Mesendoderm (in vitro differentiated cells): ENCODE data around the gene SHROOM3.

Experiments used
- DNase-seq: peaks from one replicate; pipeline ENCODE4 v3.0.0; 2013
- H2AK5ac ChIP-seq: 2 replicates; pipeline ENCODE4 v1.6.1; 2013; ENCODE audit warnings: low read length, inconsistent platforms
- H2BK120ac ChIP-seq: 2 replicates; pipeline ENCODE4 v1.6.1; 2013; ENCODE audit warnings: low read depth, mild to moderate bottlenecking, low read length, moderate library complexity, mixed read lengths
- H2BK15ac ChIP-seq: replicated peaks from 2 replicates; pipeline ENCODE4 v1.6.1; 2013; ENCODE audit warnings: low read depth, mild to moderate bottlenecking, moderate library complexity
- H2BK5ac ChIP-seq: 2 replicates; pipeline ENCODE4 v1.6.1; 2013; ENCODE audit warnings: low read length, inconsistent platforms
- H3K18ac ChIP-seq: 2 replicates; pipeline ENCODE4 v1.6.1; 2013; ENCODE audit warnings: mild to moderate bottlenecking, low read length, mixed read lengths
- H3K23ac ChIP-seq: one replicate; pipeline ENCODE4 v1.6.1; 2013; ENCODE audit warnings: low read length
- H3K27ac ChIP-seq: 2 replicates; pipeline ENCODE4 v1.5.1; 2013; ENCODE audit warnings: low read depth, mild to moderate bottlenecking, inconsistent platforms, low read length, moderate library complexity
- H3K27me3 ChIP-seq: 2 replicates; pipeline ENCODE4 v1.6.1; 2013; ENCODE audit warnings: low read length, control low read depth, mild to moderate bottlenecking, inconsistent platforms; ENCODE audit not compliant: insufficient read depth, poor library complexity
- H3K36me3 ChIP-seq: 2 replicates; pipeline ENCODE4 v1.6.1; 2013; ENCODE audit warnings: low read length, inconsistent platforms; ENCODE audit not compliant: control insufficient read depth, insufficient read depth
- H3K4ac ChIP-seq: one replicate; pipeline ENCODE4 v1.6.1; 2013; ENCODE audit warnings: low read depth, mild to moderate bottlenecking, low read length, moderate library complexity
- H3K4me1 ChIP-seq: 2 replicates; pipeline ENCODE4 v1.6.1; 2013; ENCODE audit warnings: low read depth, low read length, inconsistent platforms; ENCODE audit not compliant: control insufficient read depth
- H3K4me2 ChIP-seq: 2 replicates; pipeline ENCODE4 v1.6.1; 2013; ENCODE audit warnings: low read length
- H3K4me3 ChIP-seq: 2 replicates; pipeline ENCODE4 v1.5.1; 2013; ENCODE audit warnings: mild to moderate bottlenecking, low read length
- H3K56ac ChIP-seq: one replicate; pipeline ENCODE4 v1.6.1; 2013; ENCODE audit warnings: low read length
- H3K79me1 ChIP-seq: 2 replicates; pipeline ENCODE4 v1.6.1; 2013; ENCODE audit warnings: low read length, inconsistent platforms
- H3K79me2 ChIP-seq: 2 replicates; pipeline ENCODE4 v1.6.1; 2013; ENCODE audit warnings: mild to moderate bottlenecking, low read length; ENCODE audit not compliant: control insufficient read depth, insufficient read depth
- H3K9ac ChIP-seq: 2 replicates; pipeline ENCODE4 v1.6.1; 2013; ENCODE audit warnings: low read length, inconsistent platforms
- H4K5ac ChIP-seq: one replicate; pipeline ENCODE4 v1.6.1; 2013; ENCODE audit warnings: low read length
- H4K8ac ChIP-seq: one replicate; pipeline ENCODE4 v1.6.1; 2013; ENCODE audit warnings: low read depth, mild to moderate bottlenecking, control low read depth, low read length, moderate library complexity
- WGBS: extraction: QIAGEN DNeasy Blood & Tissue Kit; methylation state at CpG from one replicate; pipeline ENCODE4 v1.1.7; 2013; ENCODE audit warnings: low lambda C conversion rate, missing lambda C conversion rate; ENCODE audit not compliant: insufficient coverage; ENCODE audit errors: extremely low coverage; 5-methylcytosine and 5-hydroxymethylcytosine counted together

The SHROOM3 gene

GRCh38 chr4:76787898-76788297 is 352.9 kb downstream of the SHROOM3 start:
- no peak overlapping the region for H2AK5ac ChIP-seq
- H3K18ac ChIP-seq, result no peak overlapping the region
- H3K9ac ChIP-seq, result no peak overlapping the region
- no peak overlapping the region for H3K4me2 ChIP-seq
- H3K56ac ChIP-seq, result no peak overlapping the region
- no peak overlapping the region for H2BK15ac ChIP-seq
- H4K8ac ChIP-seq, result no peak overlapping the region
- H3K79me1 ChIP-seq, result peaks cover 6% of the 10 kb centered on the region
- H3K36me3 ChIP-seq, result no peaks in the 10 kb centered on the region
- no peaks in the 10 kb centered on the region for H3K27me3 ChIP-seq
- H4K5ac ChIP-seq, result no peak overlapping the region
- no peak overlapping the region for H2BK5ac ChIP-seq
- DNase-seq, result no peak
- WGBS, result no CpG with 5 or more reads among the region's 1 CpG
- no peaks in the 10 kb centered on the region for H3K4me1 ChIP-seq
- no peak overlapping the region for H3K4ac ChIP-seq
- H2BK120ac ChIP-seq, result no peak overlapping the region
- peaks cover 1% of the 10 kb centered on the region for H3K79me2 ChIP-seq
- no peak overlapping the region for H3K27ac ChIP-seq
- no peak overlapping the region for H3K4me3 ChIP-seq
- H3K23ac ChIP-seq, result no peak overlapping the region

- Histone ChIP-seq H2BK5ac (no peak overlapping the region), H2AK5ac (no peak overlapping the region), H4K5ac (no peak overlapping the region), H4K8ac (no peak overlapping the region), H3K23ac (no peak overlapping the region), H3K27ac (no peak overlapping the region), H3K18ac (no peak overlapping the region), H2BK15ac (no peak overlapping the region), H3K4ac (no peak overlapping the region), H3K56ac (no peak overlapping the region), H3K79me2 (peaks cover 1% of the 10 kb centered on the region), H3K79me1 (peaks cover 6% of the 10 kb centered on the region), H3K4me3 (no peak overlapping the region), H3K27me3 (no peaks in the 10 kb centered on the region), H3K4me1 (no peaks in the 10 kb centered on the region), H2BK120ac (no peak overlapping the region), H3K36me3 (no peaks in the 10 kb centered on the region), H3K4me2 (no peak overlapping the region), H3K9ac (no peak overlapping the region)
- DNase-seq, result no peak
- no CpG with 5 or more reads among the region's 1 CpG for WGBS
Observed at GRCh38 chr4:76790377-76790776, 355.3 kb downstream of the SHROOM3 start.

DNA sequence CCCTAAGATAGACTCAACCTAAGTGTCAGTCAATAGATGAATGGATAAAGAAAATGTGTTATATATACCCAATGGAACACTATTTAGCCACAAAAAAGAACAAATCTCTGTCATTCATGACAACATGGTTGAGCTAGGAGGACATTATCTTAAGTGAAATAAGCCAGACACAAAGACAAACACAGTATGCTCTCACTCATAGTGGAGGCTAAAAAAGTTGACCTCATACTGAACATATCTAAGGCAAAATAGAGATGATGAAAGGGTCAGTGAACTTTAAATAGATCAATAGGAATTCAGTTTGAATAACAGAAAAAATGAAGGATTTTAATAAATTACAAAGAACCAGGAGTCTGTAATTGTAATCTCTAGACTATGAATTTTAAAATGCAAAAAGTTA is 356.4 kb downstream of the SHROOM3 start:
- H3K56ac ChIP-seq, result no peak overlapping the region
- H3K4me2 ChIP-seq, result no peak overlapping the region
- no peaks in the 10 kb centered on the region for H3K36me3 ChIP-seq
- H4K5ac ChIP-seq, result no peak overlapping the region
- H2BK120ac ChIP-seq, result no peak overlapping the region
- no peak for DNase-seq
- no peak overlapping the region for H3K23ac ChIP-seq
- H3K27me3 ChIP-seq, result no peaks in the 10 kb centered on the region
- H3K4me3 ChIP-seq, result no peak overlapping the region
- no peak overlapping the region for H4K8ac ChIP-seq
- H2BK15ac ChIP-seq, result no peak overlapping the region
- H3K9ac ChIP-seq, result no peak overlapping the region
- H3K4me1 ChIP-seq, result no peaks in the 10 kb centered on the region
- H3K27ac ChIP-seq, result no peak overlapping the region
- no peak overlapping the region for H2BK5ac ChIP-seq
- H3K79me1 ChIP-seq, result peaks cover 6% of the 10 kb centered on the region
- no peak overlapping the region for H3K4ac ChIP-seq
- no peak overlapping the region for H2AK5ac ChIP-seq
- no peak overlapping the region for H3K18ac ChIP-seq
- H3K79me2 ChIP-seq, result peaks cover 1% of the 10 kb centered on the region

- H2BK120ac ChIP-seq, result no peak overlapping the region
- H4K8ac ChIP-seq, result no peak overlapping the region
- H2AK5ac ChIP-seq, result no peak overlapping the region
- no peaks in the 10 kb centered on the region for H3K4me1 ChIP-seq
- no peak overlapping the region for H3K23ac ChIP-seq
- no peak overlapping the region for H4K5ac ChIP-seq
- H3K18ac ChIP-seq, result no peak overlapping the region
- H2BK5ac ChIP-seq, result no peak overlapping the region
- H3K4ac ChIP-seq, result no peak overlapping the region
- H3K56ac ChIP-seq, result no peak overlapping the region
- H3K79me2 ChIP-seq, result no peaks in the 10 kb centered on the region
- DNase-seq, result no peak
- H3K79me1 ChIP-seq, result peaks cover 3% of the 10 kb centered on the region
- no peak overlapping the region for H3K4me3 ChIP-seq
- H3K27ac ChIP-seq, result no peak overlapping the region
- no peak overlapping the region for H3K9ac ChIP-seq
- no peaks in the 10 kb centered on the region for H3K27me3 ChIP-seq
- H3K36me3 ChIP-seq, result no peaks in the 10 kb centered on the region
- H3K4me2 ChIP-seq, result no peak overlapping the region
- no peak overlapping the region for H2BK15ac ChIP-seq
Observed at GRCh38 chr4:76792418-76792817, 357.4 kb downstream of the SHROOM3 start.

- Histone ChIP-seq H2BK15ac (no peak overlapping the region), H3K79me1 (no peaks in the 10 kb centered on the region), H4K5ac (no peak overlapping the region), H4K8ac (no peak overlapping the region), H2BK5ac (no peak overlapping the region), H3K27ac (no peak overlapping the region), H2AK5ac (no peak overlapping the region), H3K36me3 (no peaks in the 10 kb centered on the region), H3K23ac (no peak overlapping the region), H3K4ac (no peak overlapping the region), H3K4me3 (no peak overlapping the region), H3K79me2 (no peaks in the 10 kb centered on the region), H3K4me1 (no peaks in the 10 kb centered on the region), H3K18ac (no peak overlapping the region), H3K27me3 (no peaks in the 10 kb centered on the region), H3K56ac (no peak overlapping the region), H2BK120ac (no peak overlapping the region), H3K9ac (no peak overlapping the region), H3K4me2 (no peak overlapping the region)
- DNase-seq, result no peak
Observed at GRCh38 chr4:76795243-76795642, 360.2 kb downstream of the SHROOM3 start.

GRCh38 chr4:76799140-76799539 is 364.1 kb downstream of the SHROOM3 start:
- Histone ChIP-seq H3K27me3 (no peaks in the 10 kb centered on the region), H2BK5ac (no peak overlapping the region), H4K5ac (no peak overlapping the region), H3K56ac (no peak overlapping the region), H3K79me1 (no peaks in the 10 kb centered on the region), H2BK15ac (no peak overlapping the region), H3K79me2 (no peaks in the 10 kb centered on the region), H2AK5ac (no peak overlapping the region), H3K27ac (no peak overlapping the region), H3K36me3 (no peaks in the 10 kb centered on the region), H3K23ac (no peak overlapping the region), H3K4me1 (peaks cover 14% of the 10 kb centered on the region), H2BK120ac (no peak overlapping the region), H4K8ac (no peak overlapping the region), H3K4me3 (no peak overlapping the region), H3K4me2 (no peak overlapping the region), H3K4ac (no peak overlapping the region), H3K9ac (no peak overlapping the region), H3K18ac (no peak overlapping the region)
- no peak for DNase-seq
- WGBS, result no CpG with 5 or more reads among the region's 7 CpGs
